ENCODE measurements around the gene ZDHHC19.
"Not testable (repeated sequence)": the region's sequence is repeated elsewhere in the genome, so short reads cannot be mapped to it uniquely, and the experiment has no call there.

ZDHHC19 gene, protein sequence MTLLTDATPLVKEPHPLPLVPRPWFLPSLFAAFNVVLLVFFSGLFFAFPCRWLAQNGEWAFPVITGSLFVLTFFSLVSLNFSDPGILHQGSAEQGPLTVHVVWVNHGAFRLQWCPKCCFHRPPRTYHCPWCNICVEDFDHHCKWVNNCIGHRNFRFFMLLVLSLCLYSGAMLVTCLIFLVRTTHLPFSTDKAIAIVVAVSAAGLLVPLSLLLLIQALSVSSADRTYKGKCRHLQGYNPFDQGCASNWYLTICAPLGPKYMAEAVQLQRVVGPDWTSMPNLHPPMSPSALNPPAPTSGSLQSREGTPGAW

GRCh38 chr3:196210673-196211556 is at the start of gene ZDHHC19:
Gene ZDHHC19 (minus strand): TSS chr3:196211400. CDS start chr3:196211315, 85 bp downstream.
- DNase-seq = no peak

- no peak for DNase-seq
Observed at GRCh38 chr3:196260784-196261183, 49.6 kb upstream of the ZDHHC19 start.

- DNase-seq = no peak
Observed at GRCh38 chr3:196255776-196256175, 44.6 kb upstream of the ZDHHC19 start.

GRCh38 chr3:196254376-196255283 is 43.4 kb upstream of the ZDHHC19 start:
- DNase-seq = no peak

GRCh38 chr3:196251918-196252317 is 40.7 kb upstream of the ZDHHC19 start:
- DNase-seq = no peak

DNA sequence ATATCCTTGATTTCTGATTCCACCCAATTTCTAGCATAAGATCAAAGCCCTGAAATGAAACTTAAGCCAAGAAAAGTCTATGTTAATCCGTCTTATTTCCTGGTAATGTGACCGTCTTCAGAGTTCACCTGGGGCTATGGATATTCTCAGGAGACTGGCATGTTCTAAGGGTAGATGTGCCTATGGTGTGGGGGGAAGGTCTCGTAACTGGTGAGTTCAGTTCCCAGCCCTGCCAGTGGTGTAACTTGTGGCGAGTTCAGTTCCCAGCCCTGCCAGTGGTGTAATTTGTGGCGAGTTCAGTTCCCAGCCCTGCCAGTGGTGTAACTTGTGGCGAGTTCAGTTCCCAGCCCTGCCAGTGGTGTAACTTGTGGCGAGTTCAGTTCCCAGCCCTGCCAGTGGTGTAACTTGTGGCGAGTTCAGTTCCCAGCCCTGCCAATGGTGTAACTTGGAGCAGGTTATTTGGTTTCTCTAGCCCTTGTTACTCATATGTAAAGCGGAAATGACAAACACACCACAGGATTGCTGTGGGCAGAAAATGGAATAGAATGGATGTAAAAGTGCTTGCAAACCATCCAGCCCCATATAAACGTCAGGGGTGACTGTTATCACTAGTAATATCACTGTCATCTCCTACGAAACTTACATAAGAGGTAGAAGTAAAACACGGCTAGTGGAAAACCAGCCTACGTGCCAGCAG is 35.6 kb upstream of the ZDHHC19 start:
- no peak for DNase-seq

- DNase-seq = not testable (repeated sequence)
Observed at GRCh38 chr3:196244166-196244565, 33.0 kb upstream of the ZDHHC19 start.

DNA sequence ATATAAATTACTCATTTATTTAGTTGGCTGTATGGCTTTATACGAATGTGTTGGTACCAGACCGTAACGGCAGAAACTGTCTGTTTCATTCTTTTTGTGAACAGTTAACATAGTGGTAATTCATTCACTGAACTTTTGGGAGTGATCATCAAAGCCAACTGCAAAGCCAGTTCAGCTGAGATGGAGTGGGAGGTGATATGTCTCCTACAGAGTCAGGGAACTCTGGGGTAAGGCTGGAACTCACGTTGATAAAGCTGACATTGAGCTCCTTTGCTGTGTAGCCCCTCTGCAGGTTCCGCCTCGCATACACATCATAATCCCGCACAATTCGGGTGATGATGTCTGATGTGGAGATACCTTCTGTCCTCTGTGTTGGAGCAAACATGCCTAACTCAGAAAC is 30.5 kb upstream of the ZDHHC19 start:
- no peak for DNase-seq

- no peak for DNase-seq
Observed at GRCh38 chr3:196240424-196240823, 29.2 kb upstream of the ZDHHC19 start.

- no peak for DNase-seq
Observed at GRCh38 chr3:196238612-196239560, 27.7 kb upstream of the ZDHHC19 start.

- DNase-seq = no peak
Observed at GRCh38 chr3:196237203-196237602, 26.0 kb upstream of the ZDHHC19 start.

- no peak for DNase-seq
Observed at GRCh38 chr3:196236223-196236622, 25.0 kb upstream of the ZDHHC19 start.

DNA sequence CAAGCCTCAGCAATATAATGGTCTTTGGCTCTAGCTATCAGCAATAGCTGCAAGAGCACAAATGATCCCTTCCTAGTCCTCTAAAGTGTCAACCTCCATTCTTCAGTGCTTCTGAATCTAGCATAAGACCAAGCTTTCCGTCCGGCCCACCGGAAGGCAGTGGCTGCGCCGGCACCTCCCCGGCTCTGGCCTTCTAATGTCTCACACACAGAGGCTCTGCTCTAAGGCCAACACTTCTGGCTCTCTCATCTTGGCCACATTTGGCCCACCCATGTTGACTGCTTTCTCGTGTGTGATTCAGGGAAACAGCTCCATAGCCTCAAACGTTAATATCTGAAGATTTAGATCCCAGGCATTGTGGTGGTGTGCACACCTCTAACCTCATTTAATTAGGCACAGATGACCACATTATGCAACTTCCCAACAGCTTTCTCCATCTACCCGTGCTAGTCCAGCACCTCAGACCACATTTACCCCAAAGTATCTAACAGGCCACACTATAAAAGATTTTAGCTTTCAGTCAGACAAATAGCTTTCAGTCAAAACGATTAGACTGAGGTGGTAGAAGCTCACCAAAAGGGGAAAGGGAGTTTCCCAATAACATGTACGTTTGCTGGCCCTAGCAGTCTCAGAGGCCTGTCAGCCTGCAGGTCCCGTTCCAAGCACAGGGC is 24.4 kb upstream of the ZDHHC19 start:
- DNase-seq = no peak

GRCh38 chr3:196232882-196233251 is 21.7 kb upstream of the ZDHHC19 start:
- no peak for DNase-seq

DNA sequence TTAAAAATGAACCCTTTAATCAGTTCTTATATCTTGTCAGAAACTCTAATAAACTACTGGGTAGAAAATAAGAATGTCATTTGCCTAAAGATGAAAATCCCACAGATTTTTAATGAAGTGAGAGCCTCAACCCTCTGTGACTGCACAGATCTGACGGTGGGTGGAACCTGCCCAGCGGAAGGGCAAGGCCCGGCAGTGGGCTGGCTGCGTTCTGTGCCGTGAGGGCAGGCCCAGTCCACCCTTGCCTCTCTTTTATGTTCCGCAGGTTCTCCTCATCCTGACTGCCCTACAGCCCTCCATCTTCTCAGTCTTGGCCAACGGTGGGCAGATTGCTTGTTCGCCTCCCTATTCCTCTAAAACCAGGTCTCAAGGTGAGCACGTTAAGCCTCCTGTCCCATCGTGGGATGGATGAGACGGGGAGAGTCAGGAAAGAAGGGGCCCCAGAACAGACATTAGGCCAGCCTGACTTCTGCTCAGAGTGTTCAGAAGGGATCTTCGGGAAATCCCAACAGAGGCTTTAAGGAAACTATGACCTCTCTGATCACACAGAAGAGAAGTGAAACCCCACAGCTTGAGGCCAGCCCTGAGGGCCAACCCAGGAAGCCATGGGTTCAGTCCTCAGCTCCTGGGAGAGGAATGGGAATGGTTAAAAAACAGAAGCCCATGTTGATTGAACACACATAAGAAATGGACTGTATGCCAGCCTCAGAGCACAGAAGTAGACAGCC is 21.1 kb upstream of the ZDHHC19 start:
- no peak for DNase-seq

DNA sequence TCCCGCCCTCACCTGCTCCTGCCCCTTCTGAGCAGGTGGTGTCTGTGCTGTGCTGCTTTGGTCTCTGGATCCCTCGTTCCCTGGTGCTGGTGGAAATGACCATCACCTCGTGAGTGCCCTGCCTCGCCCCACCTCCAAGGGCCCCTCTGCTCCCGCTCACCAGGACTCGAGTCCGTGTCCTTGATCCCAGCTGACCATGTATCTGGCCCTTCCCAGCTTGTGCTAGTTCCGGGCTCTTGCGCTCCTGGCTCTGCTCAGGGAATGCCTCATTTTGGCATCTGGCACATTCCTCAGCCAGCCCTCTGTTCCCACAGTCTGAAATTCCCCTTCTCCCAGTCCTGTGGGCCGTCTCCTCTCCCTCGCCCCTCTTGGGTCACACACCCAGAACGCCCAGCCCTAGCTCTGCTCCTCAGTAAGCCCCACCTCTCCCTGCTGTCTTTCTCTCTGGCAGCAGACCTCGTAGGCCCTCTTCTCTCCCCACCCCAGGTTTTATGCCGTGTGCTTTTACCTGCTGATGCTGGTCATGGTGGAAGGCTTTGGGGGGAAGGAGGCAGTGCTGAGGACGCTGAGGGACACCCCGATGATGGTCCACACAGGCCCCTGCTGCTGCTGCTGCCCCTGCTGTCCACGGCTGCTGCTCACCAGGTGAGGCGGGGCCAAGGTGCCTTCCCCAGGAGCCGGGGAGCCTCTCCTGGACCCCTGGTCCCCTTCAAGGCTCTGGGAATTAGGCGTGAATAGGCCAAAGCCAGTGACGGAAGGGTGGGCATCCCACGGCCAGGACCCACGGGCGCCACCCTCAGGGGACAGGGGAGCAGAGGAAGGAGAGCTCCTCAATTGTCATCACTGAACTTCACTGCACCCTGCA is 16.7 kb upstream of the ZDHHC19 start:
- DNase-seq = no peak

DNA sequence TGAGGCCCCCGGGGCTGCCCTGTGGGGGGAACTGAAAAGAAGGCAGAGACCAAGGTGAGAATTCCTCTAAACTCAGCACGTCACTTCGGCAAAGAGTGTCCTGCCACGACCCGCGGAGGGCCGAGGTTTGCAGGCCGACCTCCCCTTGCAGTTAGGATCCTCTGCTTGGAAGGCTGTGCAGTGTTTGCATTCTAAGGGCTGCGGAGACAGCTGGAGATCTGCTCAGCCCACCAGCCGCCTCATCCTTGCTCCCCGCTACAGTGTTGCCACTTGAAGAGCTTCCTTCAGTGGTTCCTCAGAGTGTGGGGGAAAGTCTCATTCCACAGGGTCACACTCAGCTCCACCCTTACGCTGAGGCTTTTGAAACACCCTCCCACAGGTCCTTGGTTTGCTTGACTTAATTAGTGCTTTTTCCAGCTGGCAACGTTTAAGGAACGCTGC is 15.9 kb upstream of the ZDHHC19 start:
- DNase-seq = no peak

GRCh38 chr3:196225763-196226364 is 14.7 kb upstream of the ZDHHC19 start:
- DNase-seq = no peak
